Measurements from ENCODE around the gene SRGAP3.

SRGAP3 gene

DNA sequence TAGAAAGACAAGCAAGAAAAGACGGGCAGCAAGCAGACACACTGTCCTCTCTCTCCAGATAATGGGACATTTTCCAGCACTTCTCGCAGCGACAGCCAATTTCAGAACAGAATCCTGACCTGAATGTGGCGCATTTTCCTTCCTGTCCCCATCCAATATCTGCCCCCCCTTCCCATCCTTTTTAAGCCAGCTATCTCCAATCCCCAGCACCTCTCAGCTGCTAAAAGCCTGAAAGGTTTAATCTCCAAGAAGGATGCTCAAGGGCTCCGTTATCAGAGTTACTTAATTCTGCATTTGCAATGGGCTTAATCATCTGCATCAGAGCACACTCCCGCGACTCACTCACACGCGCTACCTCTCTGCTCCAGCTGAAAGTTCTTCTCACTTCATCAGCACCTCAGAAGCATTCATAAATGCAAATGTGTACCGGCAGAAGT is 50.5 kb downstream of the SRGAP3 start:
- no peak for DNase-seq

DNA sequence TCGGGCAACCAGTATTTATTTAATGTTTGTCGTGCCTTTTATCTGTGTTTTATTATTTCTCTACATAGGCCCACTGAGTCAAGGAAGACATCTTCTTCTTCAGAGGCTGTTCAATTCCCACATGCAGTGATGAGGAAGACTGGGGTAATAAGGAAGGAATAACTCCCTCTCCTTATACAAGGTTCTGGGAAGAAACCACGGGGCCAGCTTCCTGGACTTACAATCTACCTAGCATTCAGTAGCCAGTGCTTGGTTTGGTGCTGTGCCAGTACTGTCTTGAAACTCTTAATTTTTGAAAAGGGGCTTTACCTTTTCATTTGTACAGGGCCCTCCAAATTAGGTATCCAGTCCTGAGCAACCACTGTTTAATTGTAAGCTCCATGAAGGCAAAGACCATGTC is 51.2 kb downstream of the SRGAP3 start:
- DNase-seq = no peak

DNA sequence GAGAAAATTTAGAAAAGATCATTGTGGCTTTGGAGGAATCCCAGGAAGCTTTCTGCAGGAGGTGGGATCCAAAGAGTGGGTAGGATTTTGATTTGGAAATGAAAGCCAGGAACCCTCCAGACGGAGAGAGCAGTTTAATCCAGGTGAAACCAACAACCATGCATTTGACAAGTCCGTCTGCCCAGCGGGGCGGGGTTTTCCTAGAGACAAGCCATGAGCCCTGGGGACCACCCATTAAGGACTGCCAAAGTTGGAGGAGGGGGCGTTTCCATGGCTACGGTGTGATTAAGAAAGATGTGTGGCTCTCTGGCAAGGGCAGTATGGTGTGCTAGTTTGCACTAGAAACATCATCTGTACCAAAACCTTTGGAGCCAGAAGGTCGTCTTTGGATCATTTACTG is 53.4 kb downstream of the SRGAP3 start:
- no peak for DNase-seq

DNA sequence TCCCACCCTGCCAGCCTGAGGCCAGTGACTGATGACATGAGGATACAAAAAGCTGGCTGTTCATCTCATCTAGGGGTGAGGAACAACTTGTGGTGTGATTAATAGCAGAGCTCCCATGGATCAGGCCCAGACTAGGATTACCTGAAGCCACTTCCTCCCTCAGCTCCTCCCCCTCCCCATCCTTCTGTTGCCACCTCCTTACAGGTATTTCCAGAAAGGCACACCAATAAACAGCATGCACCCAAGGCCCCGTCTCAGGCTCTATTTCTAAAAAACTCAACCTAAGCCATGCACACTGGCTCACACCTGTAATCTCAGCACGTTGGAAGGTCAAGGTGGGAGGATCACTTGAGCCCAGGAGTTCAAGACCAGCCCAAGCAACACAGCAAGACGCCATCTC is 54.1 kb downstream of the SRGAP3 start:
- DNase-seq = no peak

DNA sequence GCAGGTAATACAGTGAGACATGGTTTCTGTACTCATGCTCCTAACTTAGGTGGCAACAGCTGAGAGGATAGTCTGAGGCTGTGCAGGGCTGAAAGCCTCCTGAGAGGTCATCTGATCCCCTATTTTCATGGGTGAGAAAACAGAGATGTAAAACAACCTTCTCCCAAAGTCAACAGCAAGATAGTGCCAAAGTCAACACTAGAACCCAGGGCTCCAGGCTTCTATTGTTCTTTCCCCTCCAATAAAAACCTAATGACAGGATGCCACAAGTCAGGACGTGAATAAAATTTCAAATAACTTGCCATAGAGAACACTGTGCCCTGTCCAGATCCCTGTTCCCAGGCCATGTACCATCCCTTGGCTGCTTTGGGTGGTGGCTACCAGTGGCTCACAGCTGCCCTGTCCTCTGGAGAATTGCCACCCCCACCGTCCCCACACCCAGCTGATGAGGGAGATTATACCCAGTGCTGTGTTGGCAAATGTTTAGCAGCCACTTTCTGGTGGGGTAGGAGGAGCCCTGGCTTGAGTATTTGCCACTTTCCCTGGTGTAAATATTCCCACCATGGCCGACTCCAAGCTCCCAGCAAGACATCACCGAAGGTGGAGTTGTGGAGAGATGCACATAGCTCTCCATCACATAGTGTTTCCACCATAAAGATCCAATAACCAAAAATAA is 54.8 kb downstream of the SRGAP3 start:
- DNase-seq = no peak

DNA sequence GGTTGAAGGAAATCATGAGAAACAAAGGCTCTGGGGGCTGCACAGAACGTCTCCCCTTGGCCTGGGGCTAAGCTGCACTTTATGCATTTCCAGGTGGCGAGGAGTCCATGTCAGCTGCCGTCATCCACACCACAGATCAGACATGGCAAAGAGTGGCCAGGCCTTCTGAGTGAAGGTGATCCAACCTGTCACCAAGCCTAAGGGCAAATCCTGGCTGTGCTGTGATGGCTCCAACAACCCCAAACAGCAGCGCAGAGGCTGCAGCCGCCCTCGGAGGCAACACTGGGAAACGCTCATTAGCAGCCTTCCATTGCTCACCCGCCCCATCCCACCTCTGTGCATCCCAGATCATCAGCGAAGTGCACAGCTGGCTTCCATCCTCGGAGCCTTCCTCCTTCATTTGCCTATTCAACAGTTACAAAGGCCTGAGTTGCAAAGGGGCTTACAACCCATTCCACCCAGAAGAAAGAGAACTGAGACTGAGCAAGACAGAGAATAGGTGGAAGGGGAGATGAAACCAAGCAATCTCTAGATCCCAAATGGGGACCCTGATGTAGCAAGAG is 55.7 kb downstream of the SRGAP3 start:
- no peak for DNase-seq

DNA sequence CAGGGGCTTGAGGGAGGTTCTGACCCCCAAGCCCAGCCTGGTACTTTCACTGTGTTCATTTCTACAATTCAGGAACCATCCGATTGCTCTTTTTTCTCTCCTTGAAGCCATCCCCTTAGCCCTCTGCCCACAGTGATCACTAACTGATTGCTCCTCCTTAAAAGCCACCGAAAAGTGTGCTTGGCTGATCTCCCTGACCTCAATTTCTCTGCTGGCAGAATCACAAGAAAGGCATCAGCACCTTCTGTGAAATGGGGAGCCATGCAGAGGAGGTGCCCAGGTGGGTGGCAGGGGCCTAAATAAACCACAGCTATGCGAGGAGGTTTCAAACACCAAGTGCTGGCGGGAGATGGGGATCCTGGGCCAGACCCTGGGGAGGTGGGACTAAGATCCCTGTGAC is 56.2 kb downstream of the SRGAP3 start:
- no peak for DNase-seq

DNA sequence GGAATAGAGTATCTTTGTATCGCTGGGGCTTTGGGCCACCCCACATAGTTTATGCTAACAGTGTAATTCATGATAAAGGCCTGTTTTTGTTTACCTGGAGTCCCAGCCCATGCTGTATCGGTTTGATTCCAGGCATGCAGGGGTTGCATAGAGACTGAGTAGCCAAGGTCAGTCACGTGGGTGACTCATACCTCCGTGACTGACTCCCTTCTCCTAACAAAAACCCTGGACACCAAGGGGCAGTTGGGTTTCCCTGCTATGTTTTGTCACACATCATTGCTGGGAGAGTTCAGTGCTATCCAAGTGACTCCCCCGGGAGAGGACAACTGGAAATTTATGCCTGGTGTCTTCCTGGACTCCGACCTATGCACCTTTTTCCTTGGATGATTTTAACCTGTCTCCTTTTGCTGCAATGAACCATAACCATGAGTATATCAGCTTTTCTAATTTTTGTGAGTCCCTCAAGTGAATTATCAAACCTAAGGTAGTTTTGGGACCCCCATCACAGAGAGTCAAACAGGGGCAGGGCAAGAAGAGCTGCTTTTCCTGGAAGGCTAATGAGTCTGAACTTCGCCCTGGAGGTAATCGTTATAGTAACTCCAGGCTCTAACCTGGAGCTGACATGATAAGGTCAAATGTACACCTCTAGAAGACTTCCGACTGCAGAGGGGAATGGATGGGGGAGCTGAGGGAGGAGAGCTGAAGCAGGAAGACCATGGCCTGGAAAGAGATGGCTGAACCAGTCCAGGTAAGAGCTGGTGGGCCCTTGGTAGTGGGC is 57.0 kb downstream of the SRGAP3 start:
- DNase-seq = no peak

DNA sequence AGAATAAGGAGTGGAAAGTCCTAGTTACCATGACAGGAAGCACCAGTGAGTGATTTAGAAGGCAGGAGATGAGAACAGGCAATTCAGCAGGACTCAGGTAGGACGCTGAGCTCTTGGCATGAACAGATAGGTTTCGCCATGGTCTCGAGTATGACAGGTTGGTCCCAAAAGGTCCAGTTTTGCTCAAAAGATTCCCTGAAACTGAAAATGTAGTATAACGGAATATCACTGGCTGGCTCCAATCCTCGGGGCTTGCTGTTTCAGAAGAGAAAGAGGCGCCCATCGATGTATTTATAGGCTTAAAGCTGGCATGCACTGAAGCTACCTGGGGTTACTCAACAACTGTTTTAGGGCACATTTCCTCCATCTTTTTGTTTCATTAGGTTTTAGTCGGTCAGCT is 59.2 kb downstream of the SRGAP3 start:
- no peak for DNase-seq

DNA sequence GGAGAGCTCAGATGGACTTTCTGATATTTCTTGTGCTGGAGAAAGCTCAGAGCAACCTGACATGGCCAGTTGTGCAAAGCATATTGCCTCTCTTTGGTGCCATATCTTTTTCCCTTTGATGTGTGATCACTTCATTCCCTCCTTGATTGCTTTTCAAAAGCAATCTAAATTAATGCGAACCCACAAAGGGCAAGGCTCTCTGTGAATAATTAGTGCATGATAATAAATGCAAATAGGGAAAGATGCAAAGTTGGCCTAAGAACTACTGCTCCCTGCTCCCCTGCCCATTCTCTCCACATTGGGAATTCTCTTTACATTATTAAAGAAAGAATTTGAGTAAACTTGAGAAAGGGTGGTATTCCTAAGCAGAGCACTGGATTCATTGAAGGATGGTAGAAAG is 60.9 kb downstream of the SRGAP3 start:
- no peak for DNase-seq

DNA sequence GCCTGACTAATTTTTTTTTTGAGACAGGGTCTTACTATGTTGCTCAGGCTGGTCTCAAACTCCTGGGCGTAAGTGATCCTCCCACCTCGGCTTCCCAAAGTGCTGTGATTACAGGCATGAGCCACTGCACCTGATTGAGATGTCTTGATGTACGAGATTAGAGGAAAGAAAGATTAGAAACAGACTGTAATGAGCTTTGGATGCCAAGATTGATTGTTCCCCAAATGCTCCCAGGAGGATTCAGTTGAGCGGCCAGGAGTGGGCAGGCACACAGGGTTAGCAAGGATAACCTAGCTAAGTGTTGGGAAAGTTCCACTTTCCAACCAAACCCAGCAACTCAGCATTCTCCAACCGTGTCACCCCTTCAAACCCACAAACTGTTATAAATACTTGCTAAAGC is 63.7 kb downstream of the SRGAP3 start:
- DNase-seq = no peak

DNA sequence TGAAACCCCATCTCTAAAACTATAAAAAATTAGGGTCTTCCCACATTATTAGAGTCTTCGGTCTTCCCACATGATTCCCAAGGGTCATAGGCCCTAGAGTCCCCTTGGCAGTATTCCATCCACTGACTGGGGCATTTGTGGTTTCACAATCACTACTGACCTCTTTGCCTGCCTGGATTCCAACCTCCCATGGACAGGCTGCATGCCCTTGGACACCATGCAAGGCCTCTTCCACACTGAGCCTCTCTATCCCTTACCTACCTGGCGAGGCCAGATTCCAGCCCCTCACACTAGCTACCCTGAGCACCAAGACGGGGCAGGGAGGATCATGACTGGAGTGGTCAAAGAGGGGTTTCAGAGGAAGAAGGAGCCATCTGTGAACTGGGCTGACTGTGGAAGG is 64.4 kb downstream of the SRGAP3 start:
- DNase-seq = no peak

DNA sequence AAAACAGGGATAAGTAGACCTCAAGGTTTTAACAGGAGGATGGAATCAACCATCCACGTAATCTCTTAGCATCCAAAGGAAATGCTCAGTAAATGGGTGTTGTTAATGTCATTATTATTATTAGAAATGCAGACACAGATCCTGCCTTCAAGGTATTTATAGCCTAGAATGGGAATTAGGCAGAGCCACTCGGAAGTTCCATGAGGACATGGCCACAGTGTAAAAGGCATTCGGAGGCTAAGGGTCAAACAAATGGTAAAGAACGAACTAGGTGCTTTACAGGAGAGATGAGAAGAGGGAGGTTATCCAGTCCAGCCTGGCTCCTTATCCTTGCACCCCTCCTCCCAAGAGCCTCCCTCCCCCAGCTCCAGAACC is 65.0 kb downstream of the SRGAP3 start:
- no peak for DNase-seq

DNA sequence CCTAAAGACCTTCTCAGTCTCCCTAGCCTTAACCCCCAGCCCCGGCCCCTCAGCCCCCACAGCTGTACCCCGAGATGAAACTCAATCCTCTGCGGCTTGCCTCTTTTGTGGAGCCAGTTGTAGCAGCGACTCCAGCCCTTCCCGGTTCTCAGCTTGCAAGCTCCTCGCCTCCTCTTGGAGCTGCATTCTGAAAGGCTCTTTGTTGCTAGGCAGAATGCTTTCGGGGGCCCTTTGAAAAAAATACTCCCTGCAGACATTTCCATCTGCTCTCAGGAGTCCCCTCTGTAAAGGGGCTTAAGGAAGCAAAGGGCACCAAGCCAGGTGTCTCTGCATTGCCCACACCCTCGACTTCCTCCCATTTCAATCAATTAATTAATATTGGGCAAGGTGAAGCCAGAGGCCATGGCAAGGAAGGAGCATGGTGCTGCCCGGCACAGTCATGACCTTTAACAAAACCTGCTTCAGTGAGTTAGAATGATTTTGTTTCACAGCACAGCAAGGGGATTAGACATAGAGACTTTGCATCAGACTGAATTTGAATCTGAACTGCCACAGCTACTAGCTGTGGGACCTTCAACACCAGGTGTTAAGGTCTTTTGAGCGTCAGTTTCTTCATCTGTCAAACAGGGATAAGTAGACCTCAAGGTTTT is 65.5 kb downstream of the SRGAP3 start:
- no peak for DNase-seq

DNA sequence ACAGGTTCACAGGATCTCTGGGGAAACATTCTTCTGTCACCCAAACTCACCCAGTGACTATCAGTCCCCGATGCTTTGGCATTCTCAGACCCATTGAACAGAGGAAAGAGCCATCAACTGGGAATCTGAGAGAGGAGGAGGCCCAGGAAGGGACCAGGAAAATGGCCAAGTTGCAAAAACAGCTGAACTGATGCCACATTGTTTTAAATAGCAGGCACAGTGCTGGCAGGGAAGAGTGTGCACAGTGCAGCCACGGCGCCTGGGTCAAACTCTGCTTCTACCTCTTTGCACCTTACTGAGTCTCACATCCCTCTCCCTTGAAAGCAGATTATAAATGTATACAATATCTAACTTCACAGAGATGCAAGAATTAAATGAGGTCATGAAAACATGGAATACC is 66.4 kb downstream of the SRGAP3 start:
- no peak for DNase-seq

DNA sequence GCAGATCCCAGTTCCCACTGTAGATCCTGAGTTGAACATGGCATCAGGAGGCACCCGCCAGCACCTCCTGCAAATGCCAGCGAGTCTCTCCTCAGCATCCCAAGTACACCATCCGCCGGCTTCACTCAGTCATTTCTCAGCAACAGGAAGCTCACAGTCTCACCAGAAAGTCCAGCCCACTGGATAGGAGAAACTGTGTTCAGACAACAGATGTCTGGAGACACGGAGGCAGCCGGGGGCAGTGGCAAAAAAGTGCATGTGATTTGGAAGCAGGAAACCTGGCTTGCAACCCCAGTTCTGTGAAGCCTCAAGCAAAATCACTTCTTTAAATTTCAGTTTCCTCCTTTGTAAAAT is 68.7 kb downstream of the SRGAP3 start:
- no peak for DNase-seq

DNA sequence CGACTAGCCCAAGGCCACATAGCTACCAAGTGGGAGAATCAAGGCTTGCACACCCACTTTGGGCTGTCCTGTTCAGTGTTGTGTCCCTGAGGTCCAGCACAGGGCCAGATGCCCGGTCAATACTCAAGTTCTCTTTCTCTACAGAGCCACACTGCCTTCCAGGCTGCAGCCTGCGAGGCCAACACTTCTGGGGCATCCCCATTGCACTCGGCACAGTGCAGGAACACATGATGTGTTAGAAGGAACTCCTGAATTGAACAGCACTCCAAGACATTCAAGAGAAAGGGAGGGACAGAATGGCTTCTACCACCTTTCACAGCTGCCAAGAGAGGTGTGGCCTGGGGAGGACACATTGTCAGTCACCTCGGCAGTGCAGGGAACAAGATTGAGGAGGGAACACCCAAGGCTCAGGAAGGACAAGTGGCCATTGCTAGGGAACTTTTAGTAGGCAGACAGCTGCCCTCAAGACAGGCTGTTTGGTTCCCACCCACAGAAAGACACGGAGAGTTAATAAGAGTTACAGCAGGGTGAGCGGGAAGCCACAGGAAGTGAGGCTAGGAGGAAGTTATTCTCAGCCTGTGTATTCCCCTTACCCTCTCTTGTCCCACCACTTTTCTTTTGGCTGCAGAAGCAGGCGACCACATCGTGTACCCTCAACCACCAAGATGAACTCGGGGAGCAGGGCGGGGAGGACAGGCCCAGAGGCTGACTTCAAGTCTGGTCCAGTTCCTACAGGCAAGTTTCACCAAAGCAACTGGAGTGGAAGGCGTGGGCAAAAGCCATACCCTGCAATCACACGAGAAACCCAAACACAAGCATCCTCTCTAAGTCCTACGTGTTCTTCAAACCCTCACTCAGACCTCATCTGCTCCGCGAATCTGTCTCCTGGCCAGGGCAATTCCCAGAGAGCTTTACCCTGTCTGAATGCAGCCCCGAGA is 69.4 kb downstream of the SRGAP3 start:
- no peak for DNase-seq

DNA sequence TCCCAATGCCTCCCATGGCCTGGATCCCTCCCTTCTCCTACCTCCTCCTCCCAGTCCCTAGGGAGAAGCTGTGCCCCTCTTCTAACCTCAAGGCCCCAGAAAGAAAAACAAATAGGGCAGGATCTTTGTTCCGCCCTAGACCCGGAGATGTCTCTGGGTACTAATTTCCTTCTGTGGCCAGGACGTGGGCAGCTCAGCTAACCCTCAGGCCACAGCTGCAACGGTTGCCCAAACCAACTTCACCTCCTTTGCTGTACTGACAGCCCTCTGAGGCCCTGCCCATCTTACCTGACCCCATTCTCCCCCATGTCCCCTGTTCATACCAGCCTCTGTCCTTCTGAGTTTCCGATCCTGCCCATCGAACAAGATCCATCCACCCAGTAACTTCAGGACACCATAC is 70.7 kb downstream of the SRGAP3 start:
- DNase-seq = no peak

DNA sequence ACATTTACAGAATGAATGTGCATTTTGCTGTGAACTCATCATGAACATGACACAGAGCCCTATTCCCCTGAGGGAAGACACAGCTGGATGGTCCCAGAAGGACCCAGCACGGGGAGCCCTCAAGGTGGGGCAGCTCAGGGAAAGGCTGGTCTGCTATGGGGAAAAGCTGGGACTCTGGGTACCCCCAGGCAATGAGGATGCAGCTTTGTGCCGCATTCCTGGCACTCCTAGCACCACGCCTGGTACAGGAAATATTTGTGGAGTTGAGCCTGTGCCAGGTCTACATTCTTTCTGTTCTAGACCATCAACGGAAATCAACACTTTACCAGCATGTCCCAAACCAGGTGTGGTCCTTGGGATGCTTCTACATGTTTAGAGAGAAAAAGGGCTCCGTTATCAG is 74.0 kb downstream of the SRGAP3 start:
- no peak for DNase-seq

DNA sequence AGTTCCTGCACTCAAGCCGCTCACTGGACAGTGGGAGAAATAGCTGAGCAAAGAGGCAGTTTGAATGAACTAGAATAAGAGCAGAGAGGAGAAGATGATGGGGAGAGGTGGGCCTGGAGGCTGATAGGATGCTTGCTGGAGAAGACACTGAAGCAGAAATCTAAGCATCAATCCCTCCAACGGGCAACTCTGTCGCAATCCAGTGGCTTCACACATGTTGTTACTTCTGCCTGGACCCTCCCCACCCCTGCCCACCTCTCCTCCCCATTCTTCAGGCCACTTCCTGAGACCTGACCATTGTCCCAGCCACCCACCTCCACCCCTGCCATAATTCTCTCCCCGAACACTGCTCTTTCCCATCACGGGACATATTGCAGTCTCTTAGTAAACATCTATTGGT is 76.0 kb downstream of the SRGAP3 start:
- no peak for DNase-seq

DNA sequence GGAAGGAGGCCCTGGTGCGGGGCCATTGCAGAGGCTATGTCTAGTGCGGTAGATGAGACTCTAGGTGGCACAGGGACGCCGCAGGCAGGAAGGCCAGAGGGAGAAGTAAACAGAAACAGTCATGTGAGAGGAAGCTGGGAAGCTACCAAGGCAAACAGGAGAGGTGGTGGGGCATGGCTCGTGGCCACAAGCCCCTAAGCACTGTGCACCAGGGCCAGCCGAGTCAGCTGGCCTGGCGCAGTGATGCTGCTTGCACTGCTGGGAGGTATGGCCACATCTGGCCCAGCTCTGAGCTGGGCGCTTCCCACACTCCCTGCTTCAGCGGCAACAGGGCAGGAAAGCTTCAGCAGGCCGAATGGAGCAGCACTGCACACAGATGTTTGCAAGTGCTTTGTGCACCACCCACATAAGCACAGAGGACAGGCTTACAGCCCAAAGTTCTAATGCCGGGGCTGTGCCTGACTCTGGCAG is 76.6 kb downstream of the SRGAP3 start:
- DNase-seq = no peak

DNA sequence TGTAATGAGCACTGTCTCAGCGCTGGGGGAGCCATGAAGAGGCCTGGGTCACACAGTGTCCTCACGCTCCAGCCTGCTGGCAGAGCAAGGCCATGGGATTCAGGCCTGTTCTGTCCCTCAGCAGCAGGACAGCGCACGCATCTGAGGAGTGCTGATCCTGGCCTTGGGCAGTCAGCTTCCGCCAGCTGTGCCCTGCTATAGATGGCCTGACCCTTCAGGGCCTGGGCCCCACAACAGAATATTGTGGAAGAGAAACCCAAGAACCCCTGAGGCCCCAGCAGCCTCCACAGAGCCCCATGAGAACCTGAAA is 78.6 kb downstream of the SRGAP3 start:
- DNase-seq = no peak

All from NCI-H1417 treated with DMSO at 0.1 percent for 48 hours (cell line).